MV-4-11 (cell line): Measurements from ENCODE around the gene FBL.
A peak's percentile ranks its signal among the peaks of the same experiment; 100 is the strongest.
"Not testable (repeated sequence)": the region's sequence is repeated elsewhere in the genome, so short reads cannot be mapped to it uniquely, and the experiment has no call there.

Experiments
- DNase-seq: peaks from one replicate; lab custom pipeline; 2025; lab: John Stamatoyannopoulos, UW

Gene FBL

GRCh38 chr19:39824143-39825092 is 21.8 kb downstream of the FBL start:
- DNase-seq, result peak; percentile 96

DNA sequence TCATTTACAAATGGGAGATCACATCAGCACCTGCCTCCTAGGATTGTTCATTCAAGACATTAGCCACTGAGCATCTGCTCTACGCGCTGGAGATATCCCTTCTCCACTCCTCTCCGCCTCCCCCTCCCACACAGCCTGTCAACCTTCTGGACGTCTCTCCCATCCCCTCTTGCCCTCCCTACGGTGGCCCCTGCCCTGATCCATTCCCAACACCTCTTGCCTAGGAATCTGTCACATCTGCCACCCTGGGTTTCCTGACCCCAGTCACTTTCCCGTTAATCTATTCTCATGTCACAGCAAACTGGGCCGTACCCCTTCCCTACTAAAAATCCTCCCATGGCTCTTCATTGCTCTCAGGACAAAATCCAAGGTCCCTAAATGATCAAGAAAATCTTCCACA is 22.5 kb downstream of the FBL start:
- DNase-seq, result no peak

- no peak for DNase-seq
Observed at GRCh38 chr19:39820696-39821095, 25.5 kb downstream of the FBL start.

DNA sequence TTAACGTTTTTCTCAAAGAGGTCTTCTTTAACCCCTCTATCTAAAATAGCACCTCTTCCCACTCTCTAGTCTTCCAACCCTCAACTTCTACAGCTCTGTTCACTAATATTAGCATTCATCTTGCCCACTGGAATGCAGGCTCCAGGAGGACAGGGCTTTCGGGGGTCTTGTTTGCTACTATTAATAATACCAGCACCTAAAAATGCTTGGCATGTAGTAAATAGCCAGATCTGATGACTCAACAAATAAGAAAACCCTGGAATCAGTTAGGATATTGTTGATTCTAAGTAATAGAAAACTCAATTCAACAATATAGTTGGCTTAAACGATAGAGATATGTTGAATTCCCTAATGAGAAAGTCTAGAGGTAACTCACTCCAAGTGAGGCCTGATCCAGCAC is 26.4 kb downstream of the FBL start:
- DNase-seq, result no peak

DNA sequence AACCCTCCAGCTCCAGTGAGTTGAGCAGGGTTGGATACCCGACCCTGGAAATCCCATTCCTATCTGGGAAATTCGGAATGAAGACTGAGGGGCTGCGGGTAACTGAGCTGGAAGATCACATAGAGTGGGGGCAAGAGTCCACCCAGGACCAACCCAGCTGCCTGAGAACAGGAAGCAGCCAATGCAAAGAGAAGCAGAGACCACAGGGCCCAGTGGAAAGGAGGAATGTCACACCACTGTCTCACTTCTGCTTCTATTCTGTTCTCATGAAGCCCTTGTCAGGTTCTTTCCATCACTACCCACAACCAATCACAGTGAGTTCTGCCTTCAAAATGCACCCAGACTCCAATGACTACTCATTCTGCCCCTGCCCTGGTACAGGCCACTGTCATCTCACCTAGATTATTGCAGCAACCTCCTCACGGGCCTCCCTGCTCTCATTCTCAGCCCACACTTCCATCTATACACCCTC is 27.5 kb downstream of the FBL start:
- peak; percentile 86 for DNase-seq

GRCh38 chr19:39817888-39818561 is 28.2 kb downstream of the FBL start:
- no peak for DNase-seq

DNA sequence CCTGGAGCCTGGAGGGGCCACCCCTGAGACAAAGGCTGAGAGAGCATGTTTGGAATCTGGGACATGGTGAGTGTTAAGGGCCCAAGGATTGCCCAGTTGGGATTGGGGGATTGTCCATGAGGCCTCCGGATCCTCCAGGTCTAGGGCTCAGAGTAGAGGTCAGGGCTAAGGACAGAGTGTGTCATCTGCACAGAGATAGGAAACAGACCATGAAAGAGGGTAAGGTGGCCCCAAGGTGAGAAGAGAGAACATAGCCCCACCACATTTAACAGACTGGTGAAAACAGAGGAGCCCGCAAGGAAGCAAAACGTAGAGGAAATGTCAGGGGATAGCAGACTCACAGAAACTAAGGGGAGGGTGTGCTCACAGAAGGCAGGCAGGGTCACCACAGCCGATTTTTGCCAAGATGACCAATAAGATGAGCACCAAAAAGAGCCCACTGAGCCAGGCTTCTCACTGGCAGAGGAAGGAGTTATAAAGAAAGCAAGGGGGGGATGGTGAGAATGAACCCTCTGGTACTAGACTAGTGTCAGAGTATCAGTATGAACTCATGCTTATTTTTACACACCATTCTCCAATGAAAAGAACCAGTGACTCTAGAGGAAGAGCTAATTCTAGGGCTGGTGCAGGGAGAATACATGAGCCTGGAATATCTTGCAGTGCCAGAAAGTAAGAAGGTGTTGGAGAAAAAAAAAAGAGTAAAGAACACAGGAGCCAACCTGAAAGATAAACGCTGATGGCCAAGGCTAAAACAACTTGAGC is 29.7 kb downstream of the FBL start:
- DNase-seq, result no peak

DNA sequence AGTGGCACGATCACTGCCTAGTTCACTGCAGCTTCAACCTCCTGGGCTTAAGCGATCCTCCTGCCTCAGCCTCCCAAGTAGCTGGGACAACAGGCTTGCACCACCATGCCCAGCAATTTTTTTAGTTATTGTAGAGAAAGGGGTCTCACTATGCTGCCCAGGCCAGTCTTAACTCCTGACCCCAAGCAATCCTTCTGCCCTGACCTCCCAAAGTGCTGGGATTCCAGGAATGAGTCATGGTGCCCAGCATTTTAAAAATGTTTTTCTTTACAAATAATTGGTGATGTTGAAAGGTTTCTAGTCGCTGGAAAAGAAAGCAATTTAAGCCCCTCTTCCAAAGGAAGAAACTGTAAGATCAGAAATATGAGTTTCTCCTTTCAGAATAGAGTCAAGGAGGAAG is 31.6 kb downstream of the FBL start:
- no peak for DNase-seq

- not testable (repeated sequence) for DNase-seq
Observed at GRCh38 chr19:39814111-39814510, 32.1 kb downstream of the FBL start.

GRCh38 chr19:39813264-39813993 is 32.8 kb downstream of the FBL start:
- DNase-seq, result no peak

- no peak for DNase-seq
Observed at GRCh38 chr19:39811064-39811463, 35.1 kb downstream of the FBL start.

DNA sequence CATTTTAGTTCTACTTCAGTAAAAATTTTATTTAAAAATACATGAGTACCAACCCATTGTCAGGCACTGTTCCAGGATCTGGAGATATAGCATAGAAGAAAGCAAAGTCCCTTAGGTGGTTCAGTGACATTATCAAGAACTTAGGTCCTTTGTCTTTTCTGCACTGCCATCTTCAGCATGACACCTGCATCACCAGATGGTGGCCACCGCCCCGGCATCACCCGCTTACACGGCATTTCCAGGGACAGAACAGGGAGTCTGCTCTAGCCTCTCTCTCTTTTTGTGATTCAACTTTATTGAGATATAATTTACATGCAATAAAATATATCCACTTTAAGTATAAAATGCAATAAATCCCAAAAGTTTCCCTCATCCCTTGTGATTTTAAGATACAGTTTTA is 35.8 kb downstream of the FBL start:
- no peak for DNase-seq

- no peak for DNase-seq
Observed at GRCh38 chr19:39809368-39809767, 36.8 kb downstream of the FBL start.

DNA sequence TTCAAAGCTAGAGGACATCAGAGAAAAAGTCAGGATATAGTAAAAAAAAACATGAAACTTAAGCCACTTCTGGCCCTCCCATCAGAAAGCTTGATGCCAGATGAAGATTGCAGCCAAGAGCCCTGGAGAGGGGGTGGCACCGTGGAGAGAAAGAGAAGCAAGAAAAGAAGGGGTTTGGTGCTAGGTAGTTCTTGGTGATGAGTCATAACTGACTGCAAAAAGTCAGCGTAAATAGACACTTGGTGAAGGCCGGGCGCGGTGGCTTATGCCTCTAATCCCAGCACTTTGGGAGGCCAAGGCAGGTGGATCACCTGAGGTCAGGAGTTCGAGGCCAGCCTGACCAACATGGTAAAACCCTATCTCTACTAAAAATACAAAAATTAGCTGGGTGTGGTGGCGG is 37.5 kb downstream of the FBL start:
- DNase-seq, result not testable (repeated sequence)

DNA sequence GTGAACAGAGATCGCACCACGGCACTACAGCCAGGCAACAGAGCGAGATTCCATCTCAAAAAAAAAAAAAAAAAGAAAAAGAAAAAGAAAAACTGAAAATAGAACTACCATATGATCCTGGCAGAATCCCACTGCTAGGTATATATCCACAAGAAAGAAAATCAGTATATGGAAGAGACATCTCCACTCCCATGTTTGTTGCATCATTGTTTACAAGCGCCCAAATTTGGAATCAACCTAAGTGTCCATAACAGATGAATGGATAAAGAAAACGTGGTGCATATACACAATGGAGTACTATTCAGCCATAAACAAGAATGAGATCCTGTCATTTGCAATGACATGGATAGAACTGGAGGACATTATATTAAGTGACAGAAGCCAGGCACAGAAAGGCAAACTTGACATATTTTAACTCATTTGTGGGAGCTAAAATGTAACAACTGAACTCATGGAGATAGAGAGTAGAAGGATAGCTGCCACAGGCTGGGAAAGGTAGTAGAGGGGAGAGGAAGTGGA is 38.3 kb downstream of the FBL start:
- DNase-seq, result no peak

DNA sequence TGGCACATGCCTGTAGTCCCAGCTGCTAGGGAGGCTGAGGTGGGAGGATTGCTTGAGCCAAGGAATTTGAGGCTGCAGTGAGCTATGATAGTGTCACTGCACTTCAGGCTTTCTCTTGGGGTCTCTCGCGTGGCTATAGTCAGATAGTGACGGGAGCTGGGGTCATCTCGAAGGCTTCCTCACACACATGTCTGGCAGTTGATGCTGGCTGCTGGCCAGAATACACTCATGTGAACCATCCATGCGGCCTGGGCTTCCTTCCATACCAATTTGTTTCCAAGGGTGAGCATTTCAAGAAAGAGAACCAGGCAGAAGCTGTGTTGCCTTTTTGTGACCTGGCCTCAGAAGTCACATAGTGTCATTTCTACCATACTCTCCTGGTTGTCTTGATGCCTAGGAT is 41.1 kb downstream of the FBL start:
- no peak for DNase-seq

DNA sequence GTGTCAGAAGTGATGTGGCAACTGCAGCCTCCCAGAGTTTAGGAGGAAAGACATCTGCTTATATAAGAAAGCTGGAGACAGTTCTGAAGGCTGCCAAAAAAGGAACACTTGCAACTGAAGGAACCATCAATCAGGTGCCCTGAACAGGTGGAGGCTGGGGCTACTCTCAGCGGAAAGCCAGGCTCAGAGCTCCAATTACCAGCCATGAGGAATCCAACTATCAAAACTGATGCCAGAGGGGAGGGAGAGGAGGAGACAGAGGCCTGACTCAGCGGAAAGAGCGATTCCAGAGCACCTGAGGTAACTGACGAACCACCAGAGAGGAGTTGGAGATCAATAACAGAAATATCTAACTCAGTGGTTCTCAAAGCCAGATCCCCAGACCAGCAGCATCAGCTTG is 43.2 kb downstream of the FBL start:
- DNase-seq, result no peak

GRCh38 chr19:39797083-39797482 is 49.1 kb downstream of the FBL start:
- no peak for DNase-seq

DNA sequence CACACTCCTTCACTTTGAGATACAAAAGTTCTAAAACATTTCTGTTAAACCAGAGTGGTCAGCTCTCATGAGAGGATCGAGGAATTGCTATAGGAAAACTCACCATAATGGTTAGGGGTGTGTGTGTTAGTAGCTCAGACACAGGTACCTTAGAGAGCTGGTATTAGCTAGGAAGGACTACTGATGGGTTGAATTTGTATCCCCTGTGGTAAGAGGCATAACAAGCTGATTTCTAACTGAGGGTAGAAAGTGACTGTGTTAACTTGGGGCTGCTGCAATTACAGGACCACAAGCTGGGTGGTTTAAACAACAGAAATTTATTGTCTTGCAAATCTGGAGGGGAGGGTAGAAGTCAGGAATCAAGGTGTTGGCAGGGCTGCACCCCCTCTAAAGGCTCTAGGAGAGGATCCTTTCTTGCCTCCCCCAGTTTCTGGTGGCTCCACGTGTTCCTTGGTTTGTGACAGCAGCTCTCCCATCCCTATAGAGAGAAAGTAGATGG is 50.1 kb downstream of the FBL start:
- no peak for DNase-seq

- DNase-seq, result peak; percentile 56
Observed at GRCh38 chr19:39795001-39795400, 51.2 kb downstream of the FBL start.

DNA sequence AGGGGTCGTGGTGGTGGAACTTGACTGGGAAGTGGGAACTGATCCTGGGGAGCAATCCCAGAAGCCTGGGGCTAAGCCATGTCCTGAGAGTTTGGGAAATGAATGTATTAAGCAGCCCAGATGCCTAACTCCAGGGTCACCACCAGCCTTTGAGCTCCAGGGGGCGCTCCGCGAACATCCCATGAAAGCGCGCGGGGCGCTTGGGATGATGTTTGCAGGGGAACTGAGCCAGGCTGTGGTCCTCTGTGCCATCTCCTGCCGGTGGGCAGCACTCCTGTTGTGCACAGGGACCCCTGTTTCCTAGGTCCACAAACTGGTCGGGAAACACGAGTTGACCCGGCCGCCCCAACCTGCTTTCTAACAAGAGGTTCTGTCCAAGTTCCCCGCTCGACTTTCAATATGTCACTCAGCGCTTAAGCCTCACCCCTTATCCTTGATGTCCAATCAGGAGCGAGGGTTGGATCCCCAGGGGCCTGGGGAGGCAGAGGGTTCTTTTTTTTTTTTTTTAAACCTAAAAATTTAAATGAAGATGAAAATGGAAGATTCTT is 53.1 kb downstream of the FBL start:
- DNase-seq, result peak; percentile 74
